Glutamatergic neuron (in vitro differentiated cells): ENCODE data around the gene HELZ2. TPM values are rescaled to one million over a fixed set of nuclear protein-coding genes. Genes with fewer than 3 reads are reported as not detected.
"Not testable (repeated sequence)": the region's sequence is repeated elsewhere in the genome, so short reads cannot be mapped to it uniquely, and the experiment has no call there.

Experiments used
- DNase-seq: peaks from one replicate; pipeline ENCODE4 v3.0.0; 2022
- H3K27ac Mint-ChIP-seq: one replicate; pipeline ENCODE4 v1.8.0; 2020; ENCODE audit warnings: mild to moderate bottlenecking, mixed read lengths, inconsistent platforms; ENCODE audit not compliant: unreplicated experiment
- H3K27me3 Mint-ChIP-seq: one replicate; pipeline ENCODE4 v1.8.0; 2020; ENCODE audit warnings: mild to moderate bottlenecking, moderate library complexity, mixed read lengths, inconsistent platforms; ENCODE audit not compliant: unreplicated experiment
- H3K36me3 Mint-ChIP-seq: one replicate; pipeline ENCODE4 v1.8.0; 2020; ENCODE audit warnings: mild to moderate bottlenecking, mixed read lengths, inconsistent platforms; ENCODE audit not compliant: unreplicated experiment
- H3K4me1 Mint-ChIP-seq: one replicate; pipeline ENCODE4 v1.8.0; 2020; ENCODE audit warnings: mild to moderate bottlenecking, low read depth, mixed read lengths, inconsistent platforms; ENCODE audit not compliant: unreplicated experiment
- H3K4me3 Mint-ChIP-seq: one replicate; pipeline ENCODE4 v1.8.0; 2020; ENCODE audit warnings: mild to moderate bottlenecking, mixed read lengths, inconsistent platforms; ENCODE audit not compliant: unreplicated experiment
- H3K9me3 Mint-ChIP-seq: one replicate; pipeline ENCODE4 v1.8.0; 2020; ENCODE audit warnings: mild to moderate bottlenecking, moderate library complexity, mixed read lengths, inconsistent platforms; ENCODE audit not compliant: unreplicated experiment
- total RNA-seq: library from RNA; stranded (reverse); fragmentation: NEBNext Ultra II Directional; extraction: Animal tissue kit (Norgen Biotek cat#: 25700); gene quantifications from one replicate; pipeline ENCODE4 v1.2.1, GENCODE V29; 2021; ENCODE audit not compliant: unreplicated experiment
- TF ChIP-seq, protein P1 (sequence below): fragments of 200-600 bp; sonication (generic); IDR thresholded peaks from one replicate; pipeline ENCODE4 v1.5.0; 2021; ENCODE audit not compliant: partially characterized antibody, unreplicated experiment

Gene HELZ2
- total RNA-seq, 1 donor from 2014 or later = 87.7 TPM

DNA sequence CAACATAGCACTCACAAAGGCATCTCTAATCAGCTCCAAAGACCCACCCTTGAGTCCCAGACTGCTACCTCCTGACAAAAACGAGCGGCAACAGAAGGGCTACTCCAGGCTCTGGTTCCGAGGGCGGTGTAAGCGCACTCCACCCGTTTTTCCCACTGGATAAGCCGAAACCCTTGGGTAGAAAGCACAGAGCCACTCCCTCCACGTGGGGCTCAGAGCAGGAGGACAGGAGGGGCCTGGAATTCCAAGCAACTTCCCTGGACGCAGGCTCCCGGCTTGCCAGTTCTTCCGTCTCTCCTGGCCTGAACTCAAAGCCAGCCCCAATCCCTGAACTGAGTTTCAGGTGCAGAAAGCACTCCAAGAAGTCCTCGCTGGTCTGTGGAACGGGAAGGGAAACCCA, 45.5 kb upstream of the HELZ2 start:
- Mint-ChIP-seq H3K27ac (no peak overlapping the region), H3K36me3 (peaks cover 6% of the 10 kb centered on the region), H3K9me3 (peaks cover 5% of the 10 kb centered on the region), H3K4me3 (no peak overlapping the region), H3K27me3 (peaks cover 8% of the 10 kb centered on the region), H3K4me1 (peaks cover 3% of the 10 kb centered on the region)
- TF ChIP-seq, protein P1, sequence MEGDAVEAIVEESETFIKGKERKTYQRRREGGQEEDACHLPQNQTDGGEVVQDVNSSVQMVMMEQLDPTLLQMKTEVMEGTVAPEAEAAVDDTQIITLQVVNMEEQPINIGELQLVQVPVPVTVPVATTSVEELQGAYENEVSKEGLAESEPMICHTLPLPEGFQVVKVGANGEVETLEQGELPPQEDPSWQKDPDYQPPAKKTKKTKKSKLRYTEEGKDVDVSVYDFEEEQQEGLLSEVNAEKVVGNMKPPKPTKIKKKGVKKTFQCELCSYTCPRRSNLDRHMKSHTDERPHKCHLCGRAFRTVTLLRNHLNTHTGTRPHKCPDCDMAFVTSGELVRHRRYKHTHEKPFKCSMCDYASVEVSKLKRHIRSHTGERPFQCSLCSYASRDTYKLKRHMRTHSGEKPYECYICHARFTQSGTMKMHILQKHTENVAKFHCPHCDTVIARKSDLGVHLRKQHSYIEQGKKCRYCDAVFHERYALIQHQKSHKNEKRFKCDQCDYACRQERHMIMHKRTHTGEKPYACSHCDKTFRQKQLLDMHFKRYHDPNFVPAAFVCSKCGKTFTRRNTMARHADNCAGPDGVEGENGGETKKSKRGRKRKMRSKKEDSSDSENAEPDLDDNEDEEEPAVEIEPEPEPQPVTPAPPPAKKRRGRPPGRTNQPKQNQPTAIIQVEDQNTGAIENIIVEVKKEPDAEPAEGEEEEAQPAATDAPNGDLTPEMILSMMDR = no peak
- peak; percentile 5 for DNase-seq

DNA sequence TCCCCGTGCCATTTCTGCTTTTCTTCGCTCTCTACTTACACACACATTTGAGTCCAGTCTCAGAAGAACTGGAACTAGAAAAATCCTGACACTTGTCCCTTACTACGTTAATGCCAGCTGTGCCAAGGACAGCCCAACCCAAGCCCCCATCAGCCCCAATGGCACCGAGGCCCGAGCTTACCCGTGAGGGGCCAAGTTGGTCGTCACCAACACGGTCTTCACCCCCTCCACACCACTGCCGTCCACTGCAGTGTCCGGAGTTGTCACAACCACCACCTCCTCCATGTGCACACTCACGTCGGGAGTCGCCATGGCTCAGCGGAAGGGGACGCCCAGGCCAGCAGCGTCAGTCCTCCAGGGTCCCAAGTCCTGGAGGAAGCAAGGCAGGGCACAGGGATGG, 45.0 kb upstream of the HELZ2 start:
- Mint-ChIP-seq H3K4me1 (peaks cover 3% of the 10 kb centered on the region), H3K27ac (no peak overlapping the region), H3K4me3 (no peak overlapping the region), H3K27me3 (peaks cover 8% of the 10 kb centered on the region), H3K36me3 (peaks cover 7% of the 10 kb centered on the region), H3K9me3 (peaks cover 5% of the 10 kb centered on the region)
- DNase-seq = no peak
- TF ChIP-seq, protein P1 = no peak

DNA sequence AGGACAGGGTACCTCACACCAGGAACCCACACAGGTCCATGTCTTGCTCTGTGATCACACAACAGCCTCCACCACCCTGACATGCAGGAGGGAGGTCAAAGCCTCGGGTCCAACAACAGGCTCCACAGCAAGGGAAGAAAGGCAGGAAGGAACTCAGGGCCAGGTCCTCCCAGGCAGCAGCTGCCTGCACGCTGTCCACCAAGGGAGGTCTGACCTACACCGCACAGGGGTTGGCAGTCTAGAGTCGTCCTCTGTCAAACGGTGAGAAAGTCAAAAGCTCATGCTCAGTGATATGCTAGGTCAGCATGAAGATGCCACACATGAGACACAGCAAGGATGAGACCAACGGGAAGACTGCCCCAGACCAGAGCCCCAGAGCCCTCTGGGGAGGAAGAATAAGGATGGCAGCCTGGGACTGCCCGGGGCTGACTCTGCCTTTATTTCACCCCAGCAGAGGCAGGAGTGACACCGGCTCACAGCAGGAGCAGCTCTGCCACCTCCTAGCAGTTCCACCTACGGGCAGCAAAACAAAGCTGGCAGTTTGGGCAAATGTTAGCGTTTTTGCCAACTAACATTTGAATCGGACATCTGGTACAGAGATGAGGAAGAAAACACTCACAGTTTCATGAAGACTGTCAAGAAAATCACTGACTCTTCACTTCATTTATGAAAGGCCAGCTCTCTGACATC, 44.4 kb upstream of the HELZ2 start:
- H3K27me3 Mint-ChIP-seq = peaks cover 8% of the 10 kb centered on the region
- H3K27ac Mint-ChIP-seq = no peak overlapping the region
- H3K4me1 Mint-ChIP-seq = peaks cover 3% of the 10 kb centered on the region
- H3K36me3 Mint-ChIP-seq = peaks cover 7% of the 10 kb centered on the region
- peak; percentile 9 for DNase-seq
- TF ChIP-seq, protein P1 = no peak
- peaks cover 6% of the 10 kb centered on the region for H3K9me3 Mint-ChIP-seq
- H3K4me3 Mint-ChIP-seq = no peak overlapping the region

DNA sequence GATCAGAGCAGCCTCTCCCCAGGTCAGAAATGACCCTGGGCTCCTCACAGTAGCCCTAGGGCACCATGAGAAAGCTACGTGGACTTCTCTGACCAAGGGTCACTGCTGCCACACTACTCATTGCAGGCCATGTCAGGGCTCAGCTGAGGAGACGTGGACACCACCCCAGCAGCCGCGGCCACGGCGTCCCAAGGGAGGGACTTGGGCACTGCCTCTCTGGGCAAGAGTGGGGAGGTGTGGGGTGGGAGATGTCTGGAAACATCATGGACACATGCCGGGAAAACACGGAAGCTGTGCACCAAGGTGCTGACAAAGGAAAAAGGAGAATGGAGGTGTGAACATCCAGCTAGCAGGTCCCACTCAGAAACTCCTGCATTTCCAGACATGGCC, 43.8 kb upstream of the HELZ2 start:
- no peak overlapping the region for H3K4me3 Mint-ChIP-seq
- no peak overlapping the region for H3K27ac Mint-ChIP-seq
- peaks cover 8% of the 10 kb centered on the region for H3K9me3 Mint-ChIP-seq
- TF ChIP-seq, protein P1 = no peak
- peaks cover 7% of the 10 kb centered on the region for H3K36me3 Mint-ChIP-seq
- peaks cover 3% of the 10 kb centered on the region for H3K4me1 Mint-ChIP-seq
- DNase-seq = no peak
- H3K27me3 Mint-ChIP-seq = peaks cover 8% of the 10 kb centered on the region

DNA sequence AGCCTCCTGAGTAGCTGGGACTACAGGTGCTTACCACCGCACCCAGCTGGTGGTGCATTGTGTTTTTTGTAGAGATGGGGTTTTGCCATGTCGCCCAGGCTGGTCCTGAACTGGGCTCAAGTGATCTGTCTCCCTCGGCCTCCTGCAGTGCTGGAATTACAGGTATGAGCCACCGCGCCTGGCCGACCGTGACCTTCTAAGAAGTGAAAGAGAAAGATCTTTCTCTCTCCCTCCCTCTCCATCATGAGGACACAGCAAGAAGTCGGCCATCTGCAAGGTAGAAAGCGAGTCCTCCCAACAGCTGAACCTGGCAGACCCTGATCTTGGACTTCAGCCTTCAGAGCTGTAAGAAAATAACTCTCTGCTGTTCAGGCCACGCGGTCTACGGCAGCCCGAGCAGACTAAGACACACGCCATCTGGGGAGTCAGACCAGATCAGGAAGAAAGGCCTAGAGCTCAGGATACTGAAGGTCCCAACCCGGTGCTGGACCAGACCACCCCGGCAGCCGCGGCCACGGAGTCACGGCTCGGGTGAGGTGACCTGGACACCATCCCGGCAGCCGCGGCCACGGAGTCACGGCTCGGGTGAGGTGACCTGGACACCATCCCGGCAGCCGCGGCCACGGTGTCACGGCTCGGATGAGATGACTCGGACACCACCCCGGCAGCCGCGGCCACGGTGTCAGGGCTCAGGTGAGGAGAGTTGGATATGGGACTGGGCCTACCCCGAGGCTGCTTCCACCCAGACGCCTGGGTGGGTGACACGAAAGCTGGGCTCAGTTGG, 43.2 kb upstream of the HELZ2 start:
- peaks cover 3% of the 10 kb centered on the region for H3K4me1 Mint-ChIP-seq
- no peak overlapping the region for H3K27ac Mint-ChIP-seq
- H3K36me3 Mint-ChIP-seq = peaks cover 7% of the 10 kb centered on the region
- no peak for DNase-seq
- H3K4me3 Mint-ChIP-seq = no peak overlapping the region
- TF ChIP-seq, protein P1 = no peak
- H3K9me3 Mint-ChIP-seq = peaks cover 8% of the 10 kb centered on the region
- peaks cover 8% of the 10 kb centered on the region for H3K27me3 Mint-ChIP-seq

DNA sequence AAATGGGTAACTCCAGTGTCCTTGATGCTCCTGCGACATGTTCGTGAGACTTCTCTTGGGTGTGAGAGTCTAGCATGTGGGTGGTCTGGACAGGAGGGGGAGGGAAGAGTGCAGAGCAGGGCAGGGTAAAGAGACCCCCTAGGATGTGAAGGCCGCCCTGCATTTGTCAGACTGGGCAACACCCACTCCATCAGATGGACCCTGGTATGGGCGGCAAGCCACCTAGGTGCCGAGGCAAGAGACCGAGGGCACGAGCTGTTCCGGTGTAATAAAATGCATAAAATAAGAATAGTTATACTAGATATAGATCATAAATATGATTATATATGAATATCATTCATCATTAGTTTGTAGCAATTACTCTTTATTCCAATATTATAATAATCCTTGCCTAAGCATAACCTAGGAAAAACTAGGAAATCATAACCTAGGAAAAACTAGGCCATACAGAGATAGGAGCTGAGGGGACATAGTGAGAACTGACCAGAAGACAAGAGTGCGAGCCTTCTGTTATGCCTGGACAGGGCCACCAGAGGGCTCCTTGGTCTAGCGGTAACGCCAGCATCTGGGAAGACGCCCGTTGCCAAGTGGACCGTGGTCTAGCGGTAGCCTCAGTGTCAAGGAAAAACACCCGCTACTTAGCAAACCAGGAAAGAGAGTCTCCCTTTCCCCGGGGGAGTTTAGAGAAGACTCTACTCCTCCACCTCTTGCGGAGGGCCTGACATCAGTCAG, 40.0 kb upstream of the HELZ2 start:
- H3K9me3 Mint-ChIP-seq, H3K4me1 Mint-ChIP-seq, H3K27me3 Mint-ChIP-seq, H3K4me3 Mint-ChIP-seq, H3K27ac Mint-ChIP-seq, H3K36me3 Mint-ChIP-seq: not testable (repeated sequence)
- peak; percentile 16 for DNase-seq
